ENCODE data around the gene FILIP1L. TPM values are rescaled to one million over a fixed set of nuclear protein-coding genes. Genes with fewer than 3 reads are reported as not detected.

FILIP1L gene
- total and polyA plus RNA-seq, 2 of the 4 experiments (the other 2 are of a cell fraction): 11.5 to 19.9 TPM

GRCh38 chr3:100073049-100073713, 41.1 kb downstream of the FILIP1L start:
- DNase-seq (no peak), ATAC-seq (ENCODE audit: low read depth) (no peak)
- peak overlapping the region; percentile 89 for H3K9ac ChIP-seq (ENCODE audit: low read depth, low read length)
- H2BK20ac ChIP-seq (ENCODE audit: low read depth, low read length): peak overlapping the region; percentile 97
- peak overlapping the region; percentile 99 for H3K27ac ChIP-seq (ENCODE audit: insufficient read depth, low read length)
- H2AK5ac ChIP-seq (ENCODE audit: low read depth, low read length): peak overlapping the region; percentile 83
- BruUV-seq (replicated peaks): TSS peak; percentile 92
- peak overlapping the region; percentile 99 for H3K56ac ChIP-seq (ENCODE audit: extremely low read depth, insufficient read depth, low read length)
- peaks cover 13% of the 10 kb centered on the region for H3K9me1 ChIP-seq (ENCODE audit: insufficient read depth, low read length)
- no CpG with 5 or more reads among the region's 1 CpG for WGBS, 2 experiments (ENCODE audit: extremely low coverage in 2 of 2, insufficient read length in 1 of 2)
- no peaks in the 10 kb centered on the region for H3K27me3 ChIP-seq (ENCODE audit: control insufficient read depth, insufficient read depth, low read length)
- H3K4me3 ChIP-seq (ENCODE audit: insufficient read depth, low read depth, low read length): peak overlapping the region; percentile 15; the same call in 1 of the 2 replicates
- peaks cover 27% of the 10 kb centered on the region for H3K4me1 ChIP-seq (ENCODE audit: control insufficient read depth, insufficient read depth, low read length)
- peak overlapping the region; percentile 95 for H3K4ac ChIP-seq (ENCODE audit: low read depth, low read length)
- dilution Hi-C loops (cut with HindIII; ENCODE audit: low sequenced_read_pairs, unreplicated experiment): no loop called here
- H4K20me1 ChIP-seq (ENCODE audit: insufficient read depth, low read length): no peaks in the 10 kb centered on the region
- intact Hi-C loops (cut with micrococcal nuclease): loop anchor here (10.0 kb wide), 1 partner anchor 1602 kb away; the partner anchor contains the start of gene ZBTB11
- H3K9me3 ChIP-seq (ENCODE audit: control insufficient read depth, insufficient read depth, low read length): no peaks in the 10 kb centered on the region
- peak overlapping the region; percentile 100 for H4K5ac ChIP-seq (ENCODE audit: low read depth, low read length)
- H2AK9ac ChIP-seq (replicated peaks; ENCODE audit: low read depth, low read length, poor library complexity): peak overlapping the region; percentile 75
- peak overlapping the region; percentile 95 for H4K91ac ChIP-seq (ENCODE audit: insufficient read depth, low read depth, low read length)
- H2BK120ac ChIP-seq (ENCODE audit: low read depth, low read length): peak overlapping the region; percentile 97
- ChIA-PET POLR2A (ENCODE audit: unreplicated experiment) (interaction anchor here (1.0 to 1.2 kb wide), 2 partner anchors 27 to 191 kb away, joined by 4 to 11 read pairs; no protein-coding TSS in a partner anchor), CTCF (interaction anchor here (1.4 kb wide), 1 partner anchor 181 kb away, joined by 5 read pairs; no protein-coding TSS in a partner anchor)
- TF ChIP-seq CTCF (conservative IDR thresholded peaks at IDR 0.05; ENCODE audit: low read depth, low read length) (no peak), RFX5 (IDR thresholded peaks at IDR 0.05; ENCODE audit: low read depth, low read length) (no peak), CEBPB (IDR thresholded peaks at IDR 0.05; ENCODE audit: low read depth, low read length) (no peak), FOS (IDR thresholded peaks at IDR 0.05; ENCODE audit: low read depth, low read length) (no peak)
- H2BK15ac ChIP-seq (ENCODE audit: low read depth, low read length): peak overlapping the region; percentile 96
- H3K79me1 ChIP-seq (ENCODE audit: low read depth in 1 of 2, low read length in 2 of 2): peaks cover 9 to 21% of the 10 kb centered on the region in 2 experiments; a peak in 3 of 4 replicates
- H2BK5ac ChIP-seq (ENCODE audit: low read depth, low read length, poor library complexity, severe bottlenecking): peak overlapping the region; percentile 98
- peak overlapping the region; percentile 11 for H2AFZ ChIP-seq (replicated peaks; ENCODE audit: low read length, poor library complexity)
- H3K14ac ChIP-seq (replicated peaks; ENCODE audit: low read depth, low read length): peak overlapping the region; percentile 89
- no peaks in the 10 kb centered on the region for H3K36me3 ChIP-seq (ENCODE audit: control insufficient read depth, insufficient read depth, low read length)
- peak overlapping the region; percentile 78 for H3K4me2 ChIP-seq (ENCODE audit: low read depth, low read length)
- H3K23ac ChIP-seq (ENCODE audit: low read depth, low read length): peak overlapping the region; percentile 97
- in situ Hi-C loops (cut with MboI; ENCODE audit: low sequenced_read_pairs): loop anchor here (25.0 kb wide), 2 partner anchors 111 to 211 kb away; no protein-coding TSS in a partner anchor
- peak overlapping the region; percentile 99 for H3K18ac ChIP-seq (ENCODE audit: low read depth, low read length)
- H4K8ac ChIP-seq (ENCODE audit: low read depth in 2 of 2, low read length in 2 of 2): peak overlapping the region; percentile 81 to 97

All from IMR-90 (cell line).